ENCODE measurements around the gene PTPRN2. TPM values are rescaled to one million over a fixed set of nuclear protein-coding genes. Genes with fewer than 3 reads are reported as not detected.

Gene PTPRN2
- total RNA-seq, 2 experiments from 2014 or later: 0.70 TPM; not detected in 1

DNA sequence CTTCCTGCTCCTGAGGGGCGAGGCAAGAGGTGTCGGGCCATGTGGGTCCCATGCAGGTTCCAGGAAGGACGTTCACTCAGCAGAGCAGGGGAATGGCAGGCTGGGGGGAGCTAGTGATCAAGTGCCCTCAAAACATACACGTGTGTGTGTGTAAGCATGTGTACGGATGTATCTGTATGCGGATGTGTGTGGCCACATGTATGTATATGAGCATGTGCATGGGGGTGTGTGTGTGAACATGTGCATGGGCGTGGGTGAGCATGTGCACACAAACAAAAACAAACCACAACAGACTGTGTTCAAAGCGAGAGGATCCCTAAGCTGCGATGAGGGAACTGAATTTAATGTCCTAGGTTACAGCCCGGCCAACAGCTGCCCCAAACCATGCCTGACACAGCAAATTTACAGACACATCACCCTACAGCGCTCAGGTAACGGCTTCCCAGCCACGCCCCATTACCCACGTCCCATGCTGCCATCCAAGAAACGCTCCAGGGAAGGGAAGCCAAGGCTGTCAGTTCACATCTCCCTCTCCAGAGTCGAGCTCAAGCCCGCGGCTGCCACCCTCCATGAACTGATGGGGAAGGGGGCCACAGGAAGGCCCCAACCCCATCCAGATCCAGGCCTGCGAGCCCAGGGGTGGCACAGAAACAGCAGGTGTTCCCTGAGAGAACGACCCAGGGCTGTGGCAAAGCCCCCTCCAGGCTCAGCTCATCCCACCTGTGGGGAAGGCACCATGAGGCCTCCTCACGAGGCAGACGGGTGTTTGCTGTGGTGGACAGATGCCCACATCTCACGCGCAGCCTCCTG is 56.6 kb downstream of the PTPRN2 start:
- H2AFZ ChIP-seq (ENCODE audit: low read length): no peak overlapping the region
- H3K27ac ChIP-seq (ENCODE audit: low read depth, low read length, poor library complexity, severe bottlenecking): no peak overlapping the region
- no TSS peak for BruUV-seq (replicated peaks)
- TF ChIP-seq, protein P1, sequence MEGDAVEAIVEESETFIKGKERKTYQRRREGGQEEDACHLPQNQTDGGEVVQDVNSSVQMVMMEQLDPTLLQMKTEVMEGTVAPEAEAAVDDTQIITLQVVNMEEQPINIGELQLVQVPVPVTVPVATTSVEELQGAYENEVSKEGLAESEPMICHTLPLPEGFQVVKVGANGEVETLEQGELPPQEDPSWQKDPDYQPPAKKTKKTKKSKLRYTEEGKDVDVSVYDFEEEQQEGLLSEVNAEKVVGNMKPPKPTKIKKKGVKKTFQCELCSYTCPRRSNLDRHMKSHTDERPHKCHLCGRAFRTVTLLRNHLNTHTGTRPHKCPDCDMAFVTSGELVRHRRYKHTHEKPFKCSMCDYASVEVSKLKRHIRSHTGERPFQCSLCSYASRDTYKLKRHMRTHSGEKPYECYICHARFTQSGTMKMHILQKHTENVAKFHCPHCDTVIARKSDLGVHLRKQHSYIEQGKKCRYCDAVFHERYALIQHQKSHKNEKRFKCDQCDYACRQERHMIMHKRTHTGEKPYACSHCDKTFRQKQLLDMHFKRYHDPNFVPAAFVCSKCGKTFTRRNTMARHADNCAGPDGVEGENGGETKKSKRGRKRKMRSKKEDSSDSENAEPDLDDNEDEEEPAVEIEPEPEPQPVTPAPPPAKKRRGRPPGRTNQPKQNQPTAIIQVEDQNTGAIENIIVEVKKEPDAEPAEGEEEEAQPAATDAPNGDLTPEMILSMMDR (conservative IDR thresholded peaks at IDR 0.05; ENCODE audit: low read length): no peak
- TF ChIP-seq EZH2phosphoT487 (IDR thresholded peaks at IDR 0.05; ENCODE audit: borderline replicate concordance, low read depth, low read length): no peak
- no peak overlapping the region for H3K4me2 ChIP-seq (ENCODE audit: low read length)
- CTCF ChIA-PET (ENCODE audit: unreplicated experiment): no interaction called here
- no peaks in the 10 kb centered on the region for H3K4me1 ChIP-seq (ENCODE audit: insufficient read depth, low read length, poor library complexity, severe bottlenecking)
- no peak for DNase-seq (ENCODE audit: low spot score)
- no peaks in the 10 kb centered on the region for H3K9me3 ChIP-seq (ENCODE audit: low read length)
- H3K36me3 ChIP-seq (ENCODE audit: insufficient read depth, low read length): no peaks in the 10 kb centered on the region
- no peaks in the 10 kb centered on the region for H3K79me2 ChIP-seq (ENCODE audit: insufficient read depth, low read depth, low read length)
- POLR2A ChIA-PET: no interaction called here
- H3K4me3 ChIP-seq (ENCODE audit: low read depth, low read length, poor library complexity, severe bottlenecking): no peak overlapping the region
- H3K9me2 ChIP-seq (ENCODE audit: insufficient read depth, low read length): no peaks in the 10 kb centered on the region
- intact Hi-C loops (cut with micrococcal nuclease; ENCODE audit: unreplicated experiment): no loop called here
- H4K20me1 ChIP-seq (ENCODE audit: insufficient read depth, low read length): no peaks in the 10 kb centered on the region

DNA sequence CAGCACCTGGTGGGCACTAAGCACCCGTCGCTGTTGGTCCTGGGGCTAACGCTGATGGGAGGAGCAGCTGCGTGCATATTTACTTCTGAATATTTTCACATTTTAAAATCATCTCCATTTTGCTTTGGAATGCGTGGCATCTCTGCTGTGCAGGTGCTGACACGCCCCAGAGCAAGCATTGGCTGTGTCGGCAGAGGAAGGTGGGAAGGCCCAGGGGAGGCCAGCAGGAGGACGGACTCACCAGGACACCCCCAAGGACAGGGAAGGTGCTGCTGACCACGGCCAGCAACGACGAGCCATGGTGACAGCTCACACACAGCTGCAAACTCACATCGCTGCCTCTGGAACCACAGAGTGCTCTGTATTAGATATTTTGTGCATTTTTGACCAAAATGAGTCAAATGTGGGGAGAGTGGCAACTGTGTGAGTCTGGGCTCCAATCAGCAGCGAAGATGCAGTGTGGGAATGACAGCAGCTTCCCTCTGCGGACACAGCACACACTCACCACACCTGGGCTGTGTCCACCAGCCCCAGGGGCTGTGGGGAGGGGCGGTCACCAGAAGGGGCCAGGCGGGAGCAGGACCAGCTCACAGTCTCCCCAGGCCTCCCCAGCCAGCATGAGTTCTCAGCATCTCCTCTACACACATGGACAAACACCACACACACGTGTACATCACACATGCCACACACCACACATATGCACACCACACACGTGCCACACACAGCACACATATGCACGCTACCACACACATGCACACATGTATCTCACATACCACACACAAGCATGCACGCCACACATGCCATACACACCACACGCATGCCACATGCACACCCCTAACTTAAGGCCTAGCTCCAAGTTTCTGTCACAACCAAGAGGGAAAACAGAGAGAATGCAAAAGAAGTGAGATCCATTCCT is 58.2 kb downstream of the PTPRN2 start:
- intact Hi-C loops (cut with micrococcal nuclease; ENCODE audit: unreplicated experiment): no loop called here
- POLR2A ChIA-PET: no interaction called here
- Histone ChIP-seq H3K4me3 (ENCODE audit: low read depth, low read length, poor library complexity, severe bottlenecking) (no peak overlapping the region), H3K36me3 (ENCODE audit: insufficient read depth, low read length) (no peaks in the 10 kb centered on the region), H3K9me2 (ENCODE audit: insufficient read depth, low read length) (no peaks in the 10 kb centered on the region), H3K9me3 (ENCODE audit: low read length) (no peaks in the 10 kb centered on the region), H4K20me1 (ENCODE audit: insufficient read depth, low read length) (no peaks in the 10 kb centered on the region), H3K4me2 (ENCODE audit: low read length) (no peak overlapping the region), H3K79me2 (ENCODE audit: insufficient read depth, low read depth, low read length) (no peaks in the 10 kb centered on the region), H3K4me1 (ENCODE audit: insufficient read depth, low read length, poor library complexity, severe bottlenecking) (no peaks in the 10 kb centered on the region), H2AFZ (ENCODE audit: low read length) (no peak overlapping the region), H3K27ac (ENCODE audit: low read depth, low read length, poor library complexity, severe bottlenecking) (no peak overlapping the region)
- no TSS peak for BruUV-seq (replicated peaks)
- CTCF ChIA-PET (ENCODE audit: unreplicated experiment): no interaction called here
- no peak for DNase-seq (ENCODE audit: low spot score)
- TF ChIP-seq, protein P1 (conservative IDR thresholded peaks at IDR 0.05; ENCODE audit: low read length): no peak
- TF ChIP-seq EZH2phosphoT487 (IDR thresholded peaks at IDR 0.05; ENCODE audit: borderline replicate concordance, low read depth, low read length): no peak

Data from OCI-LY7 (cell line).